Measurements from ENCODE around the gene OR11H6.

- TF ChIP-seq SUZ12 (IDR thresholded peaks at IDR 0.05; ENCODE audit: extremely low read depth, insufficient read depth, insufficient read length) (no peak), ZNF274 (IDR thresholded peaks at IDR 0.05; ENCODE audit: low read depth, low read length) (no peak)
Measured at GRCh38 chr14:20184181-20184580, 39.3 kb upstream of the OR11H6 start.
